GM18867 (cell line): ENCODE results near the gene RBMS3.
"Not testable (repeated sequence)": the region's sequence is repeated elsewhere in the genome, so short reads cannot be mapped to it uniquely, and the experiment has no call there.

Source experiments
- ATAC-seq: cut with Tn5 transposase; IDR thresholded peaks from one replicate; pipeline ENCODE4 v1.9.1; 2021; ENCODE audit warnings: mild to moderate bottlenecking, moderate library complexity; ENCODE audit not compliant: unreplicated experiment

Gene RBMS3

DNA sequence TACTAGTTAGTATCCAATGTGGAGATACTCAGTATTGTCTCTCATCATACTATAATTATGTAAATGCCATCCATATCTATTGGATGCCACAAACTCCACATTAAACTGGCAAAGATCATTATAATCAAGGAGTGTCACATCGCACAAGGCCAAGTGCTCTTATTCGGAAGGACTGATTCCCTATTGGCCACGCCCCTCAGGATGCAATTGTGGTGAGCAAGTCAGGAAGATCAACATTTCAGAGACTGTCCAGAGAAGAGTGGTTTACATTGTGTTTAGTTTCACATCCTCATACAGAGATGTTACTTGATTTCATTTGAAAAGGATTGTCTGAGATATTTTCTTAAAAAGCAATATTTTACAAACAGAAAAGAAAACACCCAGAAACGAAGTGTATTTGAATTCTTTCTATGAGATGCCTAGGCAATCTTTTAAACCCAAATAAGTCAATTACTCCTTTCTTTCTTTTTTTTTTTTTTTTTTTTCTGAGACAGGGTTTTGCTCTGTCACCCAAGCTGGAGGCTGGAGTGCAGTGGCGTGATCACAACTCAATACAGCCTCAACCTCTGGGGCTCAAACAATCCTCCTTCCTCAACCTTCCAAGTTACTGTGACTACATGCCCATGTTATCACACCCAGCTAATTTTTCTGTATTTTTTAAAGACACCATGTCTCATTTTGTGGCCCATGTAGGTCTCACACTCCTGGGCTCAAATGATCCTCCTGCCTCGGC, 369.1 kb downstream of the RBMS3 start:
- peak; percentile 82 for ATAC-seq

DNA sequence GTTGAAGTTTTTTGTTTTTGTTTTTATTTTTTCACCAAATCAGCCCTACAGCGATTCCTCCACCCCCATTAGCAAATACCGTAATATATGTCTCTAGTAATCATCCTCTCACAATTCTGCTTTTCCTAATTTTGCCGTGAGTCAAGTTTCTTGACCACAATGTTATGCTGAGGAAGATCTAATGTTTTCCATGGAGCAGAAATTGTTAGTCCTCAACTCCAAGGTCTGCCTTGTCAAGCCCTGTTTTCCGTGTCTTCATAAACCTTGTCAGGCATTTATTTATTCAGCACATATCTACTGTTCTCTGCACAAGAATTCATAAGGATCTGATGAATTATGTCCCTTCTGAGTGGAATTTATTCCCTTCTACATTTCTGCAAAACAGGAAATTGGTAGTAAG, 372.8 kb downstream of the RBMS3 start:
- ATAC-seq, result no peak

DNA sequence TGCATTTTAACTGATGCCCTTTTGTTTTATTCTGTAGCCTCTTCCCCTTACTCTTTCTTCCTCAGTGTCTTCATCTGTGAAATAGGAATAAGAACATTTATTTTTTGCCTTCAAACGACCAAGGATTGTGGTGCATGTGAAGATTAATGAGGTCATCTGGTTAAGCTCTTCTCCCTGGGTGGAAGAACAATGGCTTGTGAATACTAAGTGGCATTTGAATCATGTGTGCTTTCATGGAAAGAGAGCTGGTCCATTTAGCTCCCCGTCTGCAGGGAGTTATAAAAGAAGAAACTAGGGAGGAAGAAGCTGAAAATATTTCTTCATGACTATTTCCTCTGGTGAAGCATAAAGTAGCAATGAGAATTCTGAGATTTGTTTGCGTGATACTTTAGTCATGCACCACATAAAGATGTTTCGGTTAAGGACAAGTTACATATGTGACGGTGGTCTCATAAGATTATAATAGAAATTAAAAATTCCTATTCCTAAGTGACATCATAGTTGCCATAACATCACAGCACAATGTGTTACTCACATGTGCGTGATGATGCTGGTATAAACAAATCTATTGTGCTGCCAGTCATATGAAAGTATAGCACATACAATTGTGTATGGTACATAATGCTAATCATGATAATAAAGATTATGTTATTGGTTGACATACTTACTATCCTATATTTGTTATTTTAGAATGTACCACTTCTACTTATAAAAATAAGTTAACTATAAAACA, 374.3 kb downstream of the RBMS3 start:
- no peak for ATAC-seq

DNA sequence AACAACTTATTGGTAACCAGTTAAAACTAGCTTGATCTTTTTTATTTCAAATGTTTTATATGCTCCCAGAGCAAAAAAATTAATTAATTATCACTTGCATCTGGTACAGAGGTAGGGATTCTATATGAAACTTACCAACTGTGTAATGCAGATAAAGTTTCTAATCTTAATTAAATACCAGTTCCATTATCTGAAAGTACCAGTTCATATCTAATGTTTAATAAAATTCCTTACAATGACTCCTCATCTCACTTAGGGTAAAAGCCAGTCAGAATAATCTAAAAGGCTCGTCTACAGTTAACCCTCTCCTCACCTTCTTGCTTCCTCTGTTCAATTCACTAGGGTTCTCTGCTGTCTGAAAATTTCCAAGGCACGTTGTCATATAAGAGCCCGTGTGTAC, 384.8 kb downstream of the RBMS3 start:
- ATAC-seq, result no peak

DNA sequence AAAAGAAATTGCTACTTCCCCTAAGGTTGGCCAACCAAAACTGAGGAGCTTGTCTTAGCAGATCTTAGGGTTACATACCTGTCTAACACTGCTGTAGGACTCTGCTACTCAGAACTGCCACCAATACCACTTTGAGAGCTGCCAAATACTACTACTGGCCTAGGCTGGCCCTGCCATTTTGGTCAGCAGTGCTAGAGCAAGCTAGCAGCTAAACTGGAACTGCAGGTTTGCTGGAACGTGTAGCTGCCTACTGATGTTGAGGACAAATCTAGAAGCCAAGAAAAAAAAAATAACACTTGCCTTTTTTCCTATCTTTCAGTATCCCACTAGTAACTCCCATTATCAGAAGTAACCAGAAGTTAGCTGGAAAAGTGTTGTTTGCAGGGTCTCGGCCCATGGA, 387.4 kb downstream of the RBMS3 start:
- no peak for ATAC-seq

DNA sequence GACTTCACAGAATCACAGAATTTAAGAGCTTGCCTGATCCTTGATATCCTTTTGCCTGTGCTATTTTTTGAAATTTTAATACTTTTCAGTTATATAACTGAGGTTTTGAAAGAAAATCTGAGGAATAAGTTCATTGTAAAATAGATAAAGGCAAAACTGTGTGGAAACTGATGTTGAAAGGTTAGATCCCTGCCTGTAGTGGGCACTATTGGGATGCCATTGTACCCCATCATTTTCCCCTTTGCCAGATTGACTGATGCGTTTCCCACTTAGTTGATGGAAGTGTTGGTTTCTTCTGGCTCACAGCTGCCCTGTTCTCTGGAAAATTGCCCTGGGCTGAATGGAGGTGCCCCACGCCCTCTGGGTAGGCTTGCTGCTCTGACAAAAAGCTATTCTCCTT, 387.9 kb downstream of the RBMS3 start:
- no peak for ATAC-seq

DNA sequence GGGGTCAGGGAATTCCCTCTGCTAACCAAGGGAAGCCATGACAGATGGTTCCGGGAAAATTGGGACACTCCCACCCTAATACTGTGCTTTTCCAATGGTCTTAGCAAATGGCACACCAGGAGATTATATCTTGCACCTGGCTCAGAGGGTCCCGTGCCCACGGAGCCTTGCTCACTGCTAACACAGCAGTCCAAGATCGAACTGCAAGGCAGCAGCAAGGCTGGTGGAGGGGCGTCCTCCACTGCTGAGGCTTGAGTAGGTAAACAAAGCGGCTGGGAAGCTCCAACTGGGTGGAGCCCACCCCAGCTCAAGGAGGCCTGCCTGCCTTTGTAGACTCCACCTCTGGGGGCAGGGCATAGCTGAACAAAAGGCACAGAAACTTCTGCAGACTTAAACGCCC, 389.6 kb downstream of the RBMS3 start:
- not testable (repeated sequence) for ATAC-seq

DNA sequence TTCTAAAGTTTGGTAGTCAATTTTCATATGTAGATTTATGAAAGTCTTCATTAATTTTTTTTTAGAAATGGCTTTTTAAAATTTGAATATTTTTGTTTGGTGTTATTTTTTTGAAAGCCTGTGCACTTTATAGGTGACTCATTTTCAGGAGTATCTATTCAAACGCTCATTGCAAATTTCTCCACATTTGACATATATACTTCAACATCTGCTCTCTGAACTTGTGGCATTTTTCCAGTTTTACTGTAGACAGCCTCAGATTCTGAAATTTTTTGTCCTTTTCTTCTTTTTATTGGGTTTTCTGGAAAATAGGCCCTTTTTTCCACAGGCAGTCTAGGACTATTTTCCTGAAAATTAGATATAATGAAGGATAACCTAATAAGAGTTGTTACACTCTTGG, 396.6 kb downstream of the RBMS3 start:
- no peak for ATAC-seq

DNA sequence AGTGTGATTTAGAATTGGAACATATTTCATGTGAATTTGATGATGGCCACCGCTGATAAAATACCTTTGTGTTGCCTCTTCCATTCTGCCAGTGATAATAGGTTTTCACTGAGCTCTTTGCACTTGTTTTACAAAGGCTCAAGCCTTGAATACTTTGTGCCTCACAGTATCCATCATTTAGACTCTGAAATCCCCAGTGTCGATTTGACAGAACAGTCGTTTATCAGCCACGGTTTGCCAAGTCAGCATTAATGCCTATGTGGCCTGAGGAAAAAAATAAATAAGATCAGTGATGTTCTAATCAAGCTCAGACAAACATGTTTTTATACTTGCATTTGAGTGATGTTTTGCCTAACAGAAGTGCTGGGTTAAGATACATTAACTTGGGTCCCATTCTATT, 399.1 kb downstream of the RBMS3 start:
- no peak for ATAC-seq

DNA sequence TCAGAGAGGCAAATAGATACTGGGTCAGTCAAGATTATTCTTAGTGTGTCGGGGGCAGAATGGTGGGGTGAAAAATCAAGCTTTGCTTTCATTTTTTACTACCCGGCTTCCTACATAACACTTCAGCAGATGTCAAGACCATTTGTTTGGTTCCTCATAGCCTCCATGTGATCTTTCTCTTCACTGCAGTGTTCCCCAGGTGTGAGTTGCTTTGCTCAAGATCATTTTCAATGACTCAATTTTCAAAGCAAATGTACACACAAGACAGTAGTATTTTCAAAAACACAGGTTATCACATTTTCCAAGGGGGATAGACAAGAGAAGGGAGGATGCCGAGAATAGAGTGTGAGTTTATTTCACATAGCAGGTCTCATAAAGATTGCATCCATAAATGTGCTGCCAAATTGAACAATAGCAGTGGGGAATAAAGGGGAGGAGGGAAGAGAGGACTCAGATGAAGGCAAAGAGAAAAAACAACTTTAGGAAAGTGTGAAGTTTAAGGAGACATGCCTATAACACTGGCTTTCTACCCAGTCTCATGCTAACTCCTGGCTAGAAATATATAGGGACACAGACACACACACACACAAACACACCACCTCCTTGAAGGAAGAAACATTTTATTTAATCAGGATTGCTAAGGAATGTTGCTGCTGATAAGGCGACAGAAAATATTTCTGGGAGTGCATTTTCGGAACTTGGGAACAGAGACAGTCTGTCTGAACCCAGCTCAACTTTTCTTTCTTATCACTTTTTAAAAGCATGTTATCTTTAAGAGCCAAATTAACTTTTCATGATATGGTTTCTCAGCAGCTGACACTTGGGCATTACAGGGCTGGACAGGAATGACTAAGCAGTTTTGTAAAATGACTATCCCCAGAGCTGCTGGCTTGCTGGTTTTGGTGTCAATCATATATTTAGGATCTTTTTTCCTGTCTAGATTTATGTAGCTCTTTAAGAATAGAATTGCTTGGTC, 402.4 kb downstream of the RBMS3 start:
- peak; percentile 38 for ATAC-seq

DNA sequence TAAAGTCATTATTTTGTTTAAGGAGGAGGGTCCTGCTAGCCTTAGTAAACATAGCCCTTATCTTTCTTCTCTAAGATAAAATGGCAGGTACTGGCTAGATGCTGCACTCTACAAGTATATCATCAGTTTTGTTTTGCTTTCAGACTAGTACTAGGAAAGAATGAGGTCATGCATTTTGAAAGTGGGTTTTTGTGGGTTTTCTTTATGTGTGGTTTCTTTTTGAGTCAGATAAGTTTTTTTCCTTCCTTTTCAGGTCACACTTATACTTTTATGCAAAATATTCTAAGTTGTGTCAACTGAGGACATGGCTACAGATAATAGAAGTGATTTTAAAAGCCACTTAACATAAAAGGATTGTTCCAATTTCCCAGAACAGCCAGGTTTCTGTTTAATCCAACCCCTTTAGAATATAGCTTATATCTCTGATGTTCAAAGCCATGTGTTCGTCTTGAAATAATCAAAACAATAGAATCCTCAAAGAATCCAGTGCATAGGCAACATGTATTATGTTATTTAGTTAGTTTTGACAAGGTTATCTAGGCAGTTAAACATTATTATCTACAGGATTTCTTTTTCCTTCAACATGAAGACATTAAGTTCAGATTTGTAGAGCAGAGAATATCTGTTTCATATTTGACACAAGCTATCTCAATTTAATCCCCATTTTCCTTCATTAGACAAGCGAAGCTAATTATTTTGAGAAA, 406.2 kb downstream of the RBMS3 start:
- ATAC-seq, result peak; percentile 95

DNA sequence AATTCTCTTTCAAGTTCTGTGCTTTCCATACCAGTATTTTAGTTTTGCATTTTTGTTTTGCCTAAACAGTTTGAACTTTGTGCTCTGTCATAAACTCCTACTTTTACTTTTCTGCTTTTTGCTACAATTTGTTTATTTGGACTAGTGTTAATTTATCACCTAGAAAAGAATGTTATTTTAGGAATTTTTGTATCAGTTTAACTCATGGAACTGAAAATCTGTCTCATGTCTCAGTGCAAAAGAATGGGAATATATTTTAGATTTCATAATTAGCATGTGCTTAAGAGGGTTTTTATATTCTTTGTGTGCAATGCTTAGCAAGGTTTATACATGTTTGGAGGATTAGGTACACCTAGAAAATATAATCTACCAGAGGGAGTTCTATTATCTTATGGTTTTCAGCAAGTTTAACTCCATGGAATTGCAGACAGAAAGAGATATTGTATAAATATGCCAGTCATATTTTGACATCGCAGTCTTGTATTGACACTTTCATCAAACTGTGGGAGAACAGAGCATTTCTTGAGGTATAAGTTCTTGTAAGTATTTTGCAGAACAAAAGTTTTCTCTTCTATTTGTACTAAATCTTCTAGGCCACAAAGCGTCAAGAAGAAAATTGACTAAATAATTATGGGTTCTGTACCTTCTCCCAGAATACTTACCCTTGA, 409.9 kb downstream of the RBMS3 start:
- no peak for ATAC-seq

DNA sequence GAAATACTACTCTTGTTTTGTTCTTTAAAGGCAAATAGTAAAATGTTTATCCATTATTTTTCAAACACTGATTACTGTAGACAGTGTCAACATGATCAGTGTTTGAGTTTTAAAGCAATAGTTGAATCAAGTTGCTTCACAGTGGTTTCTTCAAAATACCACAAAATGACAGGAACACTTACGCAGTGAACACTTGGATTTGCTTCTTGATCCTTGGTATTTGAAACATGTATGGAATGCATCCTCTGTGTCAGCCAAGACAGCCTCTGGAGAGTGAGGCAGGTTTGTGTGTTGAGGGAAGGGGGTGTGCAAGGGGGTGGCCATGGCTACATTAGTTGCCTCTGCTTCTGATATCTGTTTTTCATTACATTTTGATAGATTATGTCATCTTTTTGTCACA, 413.0 kb downstream of the RBMS3 start:
- no peak for ATAC-seq

DNA sequence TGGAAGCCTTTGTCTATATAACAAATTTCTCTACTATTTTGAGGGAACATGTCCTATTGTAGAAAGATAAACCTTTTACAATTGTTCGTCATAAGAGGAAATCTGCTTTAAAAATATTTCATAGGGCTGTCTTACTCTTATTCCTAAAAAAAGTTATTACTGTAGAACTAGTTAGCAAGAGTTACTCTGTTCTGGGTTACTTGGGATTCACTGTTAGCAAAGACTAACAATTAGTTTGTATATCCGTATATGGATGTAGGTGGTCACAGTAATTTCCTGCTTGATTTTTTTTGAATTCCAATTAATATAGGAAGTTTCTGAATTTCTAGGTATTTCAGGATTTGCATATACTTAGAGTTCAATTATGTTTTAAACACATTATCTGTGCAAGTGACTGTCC, 413.5 kb downstream of the RBMS3 start:
- no peak for ATAC-seq

DNA sequence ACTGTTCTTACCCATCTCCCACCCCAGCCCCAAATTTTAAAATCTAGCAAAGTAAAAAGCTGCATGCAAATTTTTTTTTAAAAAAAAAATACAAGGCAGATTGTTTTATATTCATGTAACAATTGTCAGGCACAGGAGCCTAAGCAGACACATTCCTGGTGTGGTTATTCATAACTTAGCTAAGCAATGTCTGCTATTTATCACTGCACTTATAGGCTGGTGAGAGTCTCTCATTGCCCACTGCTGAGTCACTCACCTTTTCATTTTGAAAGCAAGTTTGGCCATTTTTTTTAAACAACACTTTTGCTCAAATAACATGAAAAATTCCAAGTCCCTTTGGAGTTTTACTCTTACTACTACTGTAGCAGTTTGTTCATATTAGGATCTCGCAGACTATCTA, 413.9 kb downstream of the RBMS3 start:
- ATAC-seq, result no peak

DNA sequence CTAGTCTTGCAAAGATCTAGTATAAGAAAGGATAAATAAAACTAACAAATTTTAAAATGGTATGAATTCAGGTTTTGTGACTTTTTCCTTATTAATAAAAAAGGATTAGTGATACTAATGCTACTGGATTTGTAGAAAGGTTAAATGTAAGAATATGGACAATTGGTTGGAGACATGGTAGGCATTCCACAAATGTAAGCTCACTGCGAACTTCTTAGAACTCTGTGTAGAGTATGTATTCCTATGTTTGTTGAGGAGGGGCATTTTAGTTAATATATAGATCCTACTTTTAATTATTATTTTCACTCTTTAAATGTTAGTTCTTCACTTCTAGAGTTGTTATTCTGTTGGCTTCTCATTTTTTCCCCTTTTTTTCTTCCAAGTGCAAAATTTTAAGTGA, 414.3 kb downstream of the RBMS3 start:
- no peak for ATAC-seq

DNA sequence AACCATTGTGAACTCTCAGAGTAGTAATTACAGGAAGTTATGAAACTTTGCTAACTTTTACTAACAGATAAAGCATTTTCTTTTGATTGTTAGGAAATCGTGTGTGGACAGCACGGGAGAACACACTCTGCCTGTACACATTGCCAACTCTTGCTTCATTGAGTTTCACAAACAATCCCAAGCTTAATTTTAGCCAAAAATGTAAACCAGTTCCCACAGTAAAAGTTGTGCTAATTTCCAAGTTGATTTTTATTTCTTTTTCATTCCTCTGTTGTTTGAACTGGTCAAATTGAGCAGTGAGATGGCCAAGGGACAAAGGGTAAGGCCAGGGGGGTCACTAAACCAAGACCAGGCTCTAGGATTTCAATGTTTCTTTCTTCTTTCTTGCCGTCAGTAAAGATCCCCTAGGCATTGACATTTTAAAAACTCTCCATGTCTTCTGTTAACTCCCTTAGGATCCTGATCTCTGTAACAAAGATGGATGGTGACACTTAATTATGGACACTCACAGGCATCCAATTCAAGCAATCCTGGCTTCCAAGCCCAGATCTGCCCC, 414.9 kb downstream of the RBMS3 start:
- no peak for ATAC-seq

DNA sequence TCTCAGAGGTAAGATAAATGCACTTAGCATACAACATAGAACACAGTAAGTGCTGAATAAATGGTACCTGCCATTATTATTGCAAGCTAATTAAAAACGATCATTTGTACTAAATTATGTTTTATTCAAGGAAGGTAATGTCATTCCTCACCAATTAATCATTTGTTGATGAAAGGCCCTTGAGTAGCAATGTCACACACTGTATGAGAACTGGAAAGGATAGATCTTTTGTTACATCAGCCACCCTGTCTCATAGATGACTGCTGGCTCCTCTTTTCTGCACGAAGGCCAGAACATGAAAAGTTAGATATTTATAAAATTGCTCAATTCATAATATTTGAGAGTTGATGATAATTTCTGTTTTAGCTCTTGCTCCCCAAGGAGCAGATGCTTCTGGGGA, 415.4 kb downstream of the RBMS3 start:
- ATAC-seq, result no peak

DNA sequence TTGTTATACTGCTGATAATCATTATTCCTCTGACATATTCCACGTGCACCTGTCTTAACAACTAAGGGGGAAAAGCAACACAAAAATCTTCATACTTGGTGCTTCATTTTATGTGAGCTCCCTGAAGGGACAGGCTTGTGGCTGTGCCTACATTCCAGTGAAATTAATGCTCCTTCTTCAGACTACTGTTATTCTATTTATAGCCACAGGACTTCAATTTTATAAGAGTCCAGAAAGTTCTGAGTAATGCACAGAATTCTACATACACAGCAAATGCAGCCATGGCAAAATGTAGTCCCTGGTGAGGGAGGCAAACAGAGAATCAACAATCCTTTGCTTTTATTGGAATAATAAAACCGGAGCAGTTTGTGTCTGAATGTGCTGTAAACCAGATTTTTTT, 417.1 kb downstream of the RBMS3 start:
- ATAC-seq, result no peak

DNA sequence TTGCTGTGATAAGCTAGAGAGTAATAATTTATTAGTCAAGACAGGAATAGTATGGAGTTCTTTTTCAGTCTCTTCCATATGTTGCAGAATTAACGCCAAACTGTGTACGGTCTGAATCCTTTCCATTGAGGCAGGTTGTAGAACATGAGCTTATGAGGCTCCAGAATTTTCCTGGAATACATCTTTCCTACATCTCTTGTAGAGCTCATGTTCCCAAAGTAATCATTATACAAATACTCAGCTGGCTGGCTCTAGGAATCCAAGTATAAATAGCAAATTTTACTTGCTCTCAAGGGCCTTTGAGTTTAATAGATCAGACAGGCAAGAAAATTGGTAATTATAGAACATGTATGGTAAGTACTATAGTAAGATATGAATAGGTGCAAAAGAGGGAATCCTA, 419.4 kb downstream of the RBMS3 start:
- ATAC-seq, result no peak
